BE2C (cell line): ENCODE results near the gene FOXF2.

Source experiments
- DNase-seq: peaks from one replicate; pipeline ENCODE4 v3.0.0-alpha.2; 2020
- H3K27me3 ChIP-seq: fragments of 250-450 bp; sonication (Bioruptor Pico); 2 replicates; pipeline ENCODE4 v1.5.1; 2020; ENCODE audit warnings: mild to moderate bottlenecking
- H3K36me3 ChIP-seq: fragments of 250-450 bp; sonication (Bioruptor Pico); 2 replicates; pipeline ENCODE4 v1.5.1; 2020; ENCODE audit warnings: mild to moderate bottlenecking
- H3K4me1 ChIP-seq: fragments of 250-450 bp; sonication (Bioruptor Pico); 2 replicates; pipeline ENCODE4 v1.5.1; 2020
- H3K4me3 ChIP-seq: 2 replicates; pipeline ENCODE4 v1.5.1; 2011; ENCODE audit warnings: low read depth, low read length
- H3K9me3 ChIP-seq: fragments of 250-450 bp; sonication (Bioruptor Pico); 2 replicates; pipeline ENCODE4 v1.5.1; 2020
- CTCF ChIP-seq: IDR thresholded peaks from 2 replicates; pipeline ENCODE4 v1.5.1; 2012; ENCODE audit warnings: mild to moderate bottlenecking, low read depth, low read length

FOXF2 gene

GRCh38 chr6:1416191-1416760, 26.9 kb downstream of the FOXF2 start:
- no peak overlapping the region for H3K4me3 ChIP-seq
- H3K9me3 ChIP-seq = no peaks in the 10 kb centered on the region
- no peaks in the 10 kb centered on the region for H3K36me3 ChIP-seq
- peaks cover 20% of the 10 kb centered on the region for H3K27me3 ChIP-seq
- no peaks in the 10 kb centered on the region for H3K4me1 ChIP-seq
- DNase-seq = no peak
- TF ChIP-seq CTCF = no peak

- no peak for TF ChIP-seq CTCF
- peaks cover 20% of the 10 kb centered on the region for H3K27me3 ChIP-seq
- no peaks in the 10 kb centered on the region for H3K36me3 ChIP-seq
- no peaks in the 10 kb centered on the region for H3K4me1 ChIP-seq
- H3K4me3 ChIP-seq = no peak overlapping the region
- H3K9me3 ChIP-seq = no peaks in the 10 kb centered on the region
- DNase-seq = no peak
Observed at GRCh38 chr6:1416820-1417219, 27.4 kb downstream of the FOXF2 start.

- TF ChIP-seq CTCF = no peak
- H3K27me3 ChIP-seq = peaks cover 16% of the 10 kb centered on the region
- no peaks in the 10 kb centered on the region for H3K4me1 ChIP-seq
Observed at GRCh38 chr6:1417718-1418117, 28.3 kb downstream of the FOXF2 start.

GRCh38 chr6:1418471-1419191, 29.3 kb downstream of the FOXF2 start:
- no peak for TF ChIP-seq CTCF
- DNase-seq = no peak
- peaks cover 10% of the 10 kb centered on the region for H3K27me3 ChIP-seq
- H3K36me3 ChIP-seq = no peaks in the 10 kb centered on the region
- no peaks in the 10 kb centered on the region for H3K4me1 ChIP-seq
- no peaks in the 10 kb centered on the region for H3K9me3 ChIP-seq
- no peak overlapping the region for H3K4me3 ChIP-seq

More at GRCh38 chr6:1417718-1418117, 28.3 kb downstream of the FOXF2 start:
- no peak for DNase-seq
- H3K36me3 ChIP-seq = no peaks in the 10 kb centered on the region
- H3K9me3 ChIP-seq = no peaks in the 10 kb centered on the region
- H3K4me3 ChIP-seq = no peak overlapping the region

- Histone ChIP-seq H3K27me3 (peaks cover 10% of the 10 kb centered on the region), H3K36me3 (no peaks in the 10 kb centered on the region), H3K9me3 (no peaks in the 10 kb centered on the region), H3K4me3 (no peak overlapping the region), H3K4me1 (no peaks in the 10 kb centered on the region)
- no peak for TF ChIP-seq CTCF
- no peak for DNase-seq
Observed at GRCh38 chr6:1420382-1420781, 31.0 kb downstream of the FOXF2 start.

- Histone ChIP-seq H3K27me3 (peaks cover 22% of the 10 kb centered on the region), H3K9me3 (no peaks in the 10 kb centered on the region), H3K36me3 (no peaks in the 10 kb centered on the region), H3K4me3 (no peak overlapping the region), H3K4me1 (no peaks in the 10 kb centered on the region)
- TF ChIP-seq CTCF = no peak
- no peak for DNase-seq
Observed at GRCh38 chr6:1422290-1422689, 32.9 kb downstream of the FOXF2 start.
